Measurements from ENCODE around the gene ZNF606.
"Not testable (repeated sequence)": the region's sequence is repeated elsewhere in the genome, so short reads cannot be mapped to it uniquely, and the experiment has no call there.

The ZNF606 gene

DNA sequence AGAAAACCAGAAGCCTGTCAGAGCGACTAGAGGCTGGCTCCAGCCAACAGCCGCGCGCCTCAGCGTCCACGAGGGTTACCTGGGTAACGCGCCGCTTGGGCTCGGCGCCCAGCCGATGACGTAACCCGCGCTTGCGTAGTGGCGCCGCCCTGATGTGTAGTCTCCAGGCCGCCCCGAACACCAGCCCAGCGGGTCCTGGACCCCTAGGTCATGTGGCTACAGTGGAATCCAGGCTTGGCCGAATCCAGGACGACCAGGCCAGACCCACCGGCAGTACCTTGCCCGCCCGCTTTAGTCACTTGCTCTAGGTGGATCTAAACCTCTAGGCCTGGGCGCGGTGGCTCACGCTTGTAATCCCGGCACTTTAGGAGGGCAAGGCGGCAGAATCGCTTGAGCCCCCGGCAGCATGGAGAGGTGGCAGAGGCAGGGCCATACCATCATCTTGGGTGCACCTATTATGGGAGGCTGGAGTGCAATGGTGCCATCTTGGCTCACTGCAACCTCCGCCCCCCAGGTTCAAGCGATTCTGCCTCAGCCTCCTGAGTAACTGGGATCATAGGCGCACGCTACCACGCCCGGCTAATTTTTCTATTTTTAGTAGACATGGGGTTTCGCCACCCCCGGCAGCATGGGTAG is 7.2 kb upstream of the ZNF606 start:
- DNase-seq = peak in 3 of 5 donors; percentile 34 to 38 (median 35)

DNA sequence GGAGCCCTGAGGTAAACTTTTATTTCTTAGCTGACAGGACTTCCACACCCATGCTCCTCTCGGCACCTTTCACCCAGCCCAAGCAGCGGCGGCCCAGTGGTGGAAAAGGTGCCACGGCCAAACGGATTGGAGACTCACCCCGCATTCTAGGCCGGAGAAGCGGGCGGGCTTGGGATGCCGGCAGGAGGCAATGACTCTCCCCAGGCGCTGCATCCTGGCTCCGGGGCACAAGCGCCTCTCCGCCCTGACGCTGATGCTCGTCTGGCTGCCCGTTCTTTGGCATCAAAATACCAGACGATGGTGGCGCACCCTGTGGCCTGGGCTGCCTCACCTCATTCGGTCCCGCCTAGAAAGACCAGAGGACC is 6.7 kb upstream of the ZNF606 start:
- DNase-seq = no peak

DNA sequence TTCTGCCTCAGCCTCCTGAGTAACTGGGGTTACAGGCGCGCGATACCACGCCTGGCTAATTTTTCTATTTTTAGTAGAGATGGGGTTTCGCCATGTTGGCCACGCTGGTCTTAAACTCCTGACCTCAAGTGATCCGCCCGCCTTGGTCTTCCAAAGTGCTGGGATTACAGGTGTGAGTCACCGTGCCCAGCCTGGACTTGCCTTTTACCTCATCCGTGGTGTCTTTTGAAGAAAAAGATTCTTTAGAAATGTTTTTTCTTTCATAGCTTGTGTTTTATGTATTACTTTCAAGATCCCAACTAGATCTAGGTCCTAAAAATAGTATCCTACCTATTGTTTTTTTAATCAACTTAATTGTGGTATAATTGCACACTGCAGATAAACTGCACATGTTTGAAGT is 6.3 kb upstream of the ZNF606 start:
- not testable (repeated sequence) for DNase-seq

DNA sequence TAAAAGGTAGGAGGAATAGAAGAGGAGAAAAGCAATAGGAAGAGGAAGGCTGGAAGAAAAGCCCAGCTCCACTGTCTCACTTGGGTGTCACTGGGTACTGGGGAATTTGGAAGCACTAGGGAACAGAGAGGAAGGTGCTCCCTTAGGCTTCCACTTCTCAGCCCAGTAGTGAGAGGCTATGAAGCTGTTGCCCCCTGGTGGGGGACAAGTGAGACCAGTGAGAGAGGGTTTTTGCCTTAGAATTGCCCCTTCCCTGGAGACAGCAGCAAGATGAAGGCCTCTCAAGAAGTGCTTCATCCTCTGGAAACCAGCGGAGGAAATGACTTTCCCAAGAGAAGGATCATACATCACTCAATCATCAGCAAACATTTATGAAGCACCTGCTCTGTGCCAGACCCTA is 4.7 kb upstream of the ZNF606 start:
- no peak for DNase-seq

DNA sequence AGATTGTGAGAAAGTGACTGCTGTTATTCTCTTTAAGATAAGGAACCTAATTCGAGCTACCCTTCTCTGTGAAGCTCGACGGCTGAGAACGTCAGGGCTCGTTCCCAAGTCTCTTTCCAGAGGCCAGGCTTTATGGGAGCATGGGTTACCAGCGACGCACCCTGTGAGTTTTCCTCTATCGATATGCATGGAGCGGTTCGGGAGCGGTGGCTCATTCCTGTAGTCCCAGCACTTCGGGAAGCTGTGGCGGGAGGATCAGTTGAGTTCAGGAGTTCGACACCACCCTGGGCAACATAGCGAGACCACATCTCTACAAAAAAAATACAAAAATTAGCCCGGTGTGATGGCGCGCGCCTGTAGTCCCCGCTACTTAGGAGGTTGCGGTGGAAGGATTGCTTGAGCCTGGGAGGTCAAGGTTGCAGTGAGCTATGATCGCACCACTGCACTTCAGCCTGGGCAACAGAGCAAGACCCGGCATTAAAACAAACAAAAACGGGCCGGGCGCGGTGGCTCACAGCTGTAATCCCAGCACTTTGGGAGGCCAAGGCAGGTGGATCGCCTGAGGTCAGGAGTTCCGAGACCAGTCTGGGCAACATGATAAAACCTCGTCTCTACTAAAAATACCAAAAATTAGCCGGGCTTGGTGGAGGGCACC is 681 bp upstream of the ZNF606 start:
- no peak for DNase-seq

DNA sequence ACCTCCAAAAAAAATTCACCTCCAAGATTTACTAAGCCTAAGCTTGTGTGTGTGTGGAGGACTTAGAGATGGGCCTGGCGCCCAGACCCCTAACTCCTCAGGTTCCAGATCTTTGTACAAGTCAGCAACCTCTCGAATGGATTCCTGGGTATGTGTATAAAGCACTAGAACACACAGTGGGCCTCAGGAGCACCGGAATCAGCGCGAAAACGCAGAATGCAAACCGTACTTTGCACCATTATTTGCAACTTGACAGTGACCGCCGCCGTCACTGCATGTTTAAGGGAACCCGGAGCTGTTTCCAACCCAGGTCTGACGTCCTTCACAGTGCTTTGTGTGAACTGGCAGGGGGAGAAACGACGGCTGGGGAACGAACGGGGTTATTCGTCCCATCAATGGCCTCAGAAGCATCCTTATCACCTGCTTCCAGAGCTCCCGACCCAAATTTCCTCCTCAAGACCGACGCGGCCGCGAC is 688 bp downstream of the ZNF606 start:
- DNase-seq = peak in 1 of 5 donors; percentile 8

DNA sequence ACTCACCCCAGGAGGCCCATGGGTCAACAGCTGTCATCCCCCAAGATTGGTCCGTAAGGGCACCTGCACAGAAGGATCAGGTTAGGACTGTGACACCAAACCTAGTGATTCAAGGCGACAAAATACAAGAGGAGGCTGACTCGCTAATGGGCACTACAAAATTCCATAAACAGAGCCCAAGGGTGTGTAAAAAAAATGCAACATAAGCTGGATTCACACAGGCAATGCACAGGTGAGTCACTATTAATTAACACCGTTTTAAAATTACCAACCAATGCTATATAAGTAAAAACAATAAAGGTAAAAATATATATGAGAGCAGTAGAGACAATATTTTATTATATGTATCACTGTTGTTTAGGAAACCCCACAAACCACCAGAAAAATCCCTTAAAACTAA is 1.9 kb downstream of the ZNF606 start:
- no peak for DNase-seq

DNA sequence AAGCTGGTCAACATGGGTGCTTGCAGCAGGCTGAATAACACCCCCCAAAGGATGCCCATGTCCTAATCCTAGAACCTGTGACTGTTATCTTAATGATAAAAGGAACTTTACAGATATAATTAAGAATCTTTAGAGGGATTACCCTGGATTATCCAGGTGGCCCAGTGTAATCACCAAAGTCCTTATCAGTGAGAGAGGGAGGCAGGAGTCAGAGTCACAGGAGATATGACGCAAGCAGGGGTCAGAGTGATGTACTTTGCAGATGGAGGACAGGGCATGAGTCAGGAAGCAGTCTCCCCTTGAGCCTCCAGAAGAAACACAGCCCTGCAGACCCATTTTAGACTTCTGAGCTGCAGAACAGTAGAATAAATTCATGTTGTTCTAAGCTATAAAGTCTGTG is 9.8 kb downstream of the ZNF606 start:
- no peak for DNase-seq

DNA sequence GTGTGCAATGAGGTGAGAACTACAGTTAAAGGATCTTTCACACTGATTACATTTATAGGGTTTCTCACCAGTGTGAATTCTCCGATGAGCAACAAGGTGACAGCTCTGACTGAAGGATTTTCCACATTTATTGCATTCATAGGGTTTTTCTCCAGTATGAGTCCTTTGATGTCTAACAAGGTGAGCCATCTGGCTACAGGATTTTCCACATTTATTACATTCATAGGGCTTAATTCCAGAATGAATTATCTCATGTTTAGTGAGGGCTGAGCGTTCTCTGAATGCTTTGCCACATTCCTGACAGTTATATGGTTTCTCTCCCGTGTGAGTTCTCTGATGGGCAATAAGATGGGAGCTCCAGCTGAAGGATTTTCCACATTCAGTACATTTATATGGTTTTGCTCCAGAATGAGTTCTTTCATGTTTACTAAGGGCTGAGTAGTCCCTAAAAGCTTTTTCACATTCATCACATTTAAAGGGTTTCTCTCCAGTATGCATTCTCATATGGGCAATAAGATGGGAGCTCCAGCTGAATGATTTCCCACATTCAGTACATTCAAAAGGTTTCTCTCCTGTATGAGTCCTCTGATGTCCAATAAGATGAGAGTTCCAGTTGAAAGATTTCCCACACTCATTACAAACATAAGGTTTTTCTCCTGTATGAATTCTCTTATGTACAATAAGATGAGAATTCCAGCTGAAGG is 23.9 kb downstream of the ZNF606 start:
- no peak for DNase-seq

DNA sequence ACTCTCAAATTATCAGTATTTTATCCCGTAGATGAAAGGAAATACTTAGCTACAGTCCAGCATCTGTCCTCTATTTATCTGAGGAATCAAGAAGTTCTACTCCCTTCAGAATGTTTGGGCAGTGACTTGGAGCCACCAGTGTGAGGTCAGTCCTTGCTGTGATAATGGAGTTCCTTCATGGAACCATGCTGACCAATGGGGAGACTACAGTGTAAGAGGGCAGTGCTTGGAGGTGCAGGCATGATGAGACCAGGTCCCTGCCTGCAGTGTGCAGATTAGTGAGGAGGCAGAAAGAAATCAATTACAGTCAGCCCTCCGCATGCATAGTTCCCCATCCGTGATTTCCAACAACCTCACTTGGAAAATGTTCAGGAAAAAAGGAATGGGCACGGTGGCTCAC is 28.2 kb downstream of the ZNF606 start, which contains the start of gene C19orf18:
C19orf18 (minus strand) TSS at position 101 of the 400 bp plus-strand sequence. CDS start 102 bp downstream, outside the sequence.
- DNase-seq = no peak

DNA sequence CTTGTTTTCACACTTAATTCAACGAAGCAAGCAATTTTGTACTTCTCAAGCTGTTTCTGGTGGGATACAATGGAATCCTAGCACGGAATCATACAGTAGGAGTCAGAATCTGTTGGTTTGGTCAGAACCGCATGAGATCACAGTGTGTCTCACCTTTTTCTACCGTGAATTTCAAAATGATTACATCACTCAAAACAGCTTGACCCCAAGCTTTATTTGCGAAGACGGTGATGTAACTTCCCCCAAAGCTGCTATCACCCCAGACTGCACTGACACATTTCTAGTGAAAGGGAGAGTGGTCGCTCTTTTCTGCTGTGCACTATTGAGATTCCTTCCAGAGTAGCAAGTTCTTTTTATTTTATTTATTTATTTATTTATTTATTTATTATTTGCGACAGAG is 37.9 kb downstream of the ZNF606 start:
- DNase-seq = no peak

DNA sequence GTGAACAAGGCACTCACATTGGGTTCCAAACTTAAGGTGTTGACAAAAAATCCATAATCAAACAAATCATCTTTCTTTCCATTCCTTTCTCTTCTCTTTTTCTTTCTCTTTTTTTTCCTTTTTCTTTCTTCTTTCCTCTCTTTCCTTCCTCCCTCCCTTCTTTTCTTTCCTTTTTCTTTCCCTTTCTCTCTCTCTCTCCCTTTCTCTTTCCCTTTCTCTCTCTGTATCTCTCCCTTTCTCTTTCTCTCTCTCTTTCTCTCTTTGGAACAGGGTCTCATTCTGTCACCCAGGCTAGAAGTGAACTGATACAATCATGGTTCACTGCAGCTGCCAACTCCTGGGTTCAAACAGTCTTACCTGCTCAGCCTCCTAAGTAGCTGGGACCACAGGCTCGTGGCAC is 40.8 kb downstream of the ZNF606 start:
- no peak for DNase-seq

DNA sequence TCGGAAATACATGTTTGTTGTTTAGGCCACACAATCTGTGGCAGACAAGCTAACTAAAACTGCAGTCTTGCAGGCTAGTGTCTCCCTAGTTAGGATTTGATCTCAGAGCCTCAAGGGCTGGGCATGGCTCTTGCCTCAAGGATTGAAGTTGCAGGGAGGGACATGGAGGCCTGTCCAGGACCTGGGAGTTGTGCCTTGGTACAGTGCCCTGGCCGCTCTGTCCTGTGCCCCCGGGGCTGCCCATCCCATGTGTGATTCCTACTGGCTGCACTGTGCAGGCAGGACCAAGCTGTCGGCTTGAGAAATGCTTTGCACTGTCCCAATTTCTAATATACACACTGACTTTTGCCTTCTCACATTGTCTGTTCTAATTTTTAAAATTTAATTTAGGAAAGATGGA is 47.6 kb downstream of the ZNF606 start:
- DNase-seq = no peak

DNA sequence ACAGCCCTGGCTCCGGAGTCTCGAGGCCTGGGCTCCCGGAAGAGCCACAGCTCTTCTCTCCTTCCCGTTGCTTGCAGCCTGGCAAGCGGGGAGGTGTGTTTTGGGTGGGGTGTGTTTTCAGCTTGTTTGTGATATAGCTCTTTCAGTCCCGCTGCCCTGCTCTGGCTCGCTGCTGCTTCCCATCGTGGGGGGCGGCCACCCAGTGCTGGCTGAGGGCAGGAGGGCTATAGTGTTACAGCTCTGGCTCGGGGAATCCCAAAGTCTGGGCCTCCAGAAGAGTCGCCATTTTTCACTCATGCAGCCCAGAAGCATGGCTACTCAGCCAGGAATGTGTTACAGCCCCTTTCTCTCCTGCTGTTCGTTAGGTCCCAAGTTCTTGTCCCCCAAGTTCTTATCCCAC is 52.9 kb downstream of the ZNF606 start:
- DNase-seq = no peak

DNA sequence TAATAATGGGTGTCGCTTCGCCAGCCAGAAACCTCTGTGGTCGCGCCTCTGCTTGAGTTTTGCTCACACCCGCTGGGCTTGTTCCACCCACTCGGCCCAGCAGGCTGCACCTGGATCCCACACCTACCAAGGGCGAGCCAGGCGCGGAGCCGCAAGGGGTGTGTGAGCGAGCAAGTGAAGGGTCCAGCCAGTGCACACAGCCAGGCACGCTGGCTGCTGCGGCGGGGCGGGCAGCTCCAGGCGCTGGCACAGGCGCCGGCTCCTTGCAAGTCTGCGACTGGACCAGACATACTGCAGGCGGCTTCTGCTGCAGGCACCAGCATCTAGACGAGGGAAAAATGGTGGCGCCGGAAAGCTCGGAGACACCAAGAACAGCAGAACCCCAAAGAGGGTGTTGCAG is 53.3 kb downstream of the ZNF606 start:
- no peak for DNase-seq

DNA sequence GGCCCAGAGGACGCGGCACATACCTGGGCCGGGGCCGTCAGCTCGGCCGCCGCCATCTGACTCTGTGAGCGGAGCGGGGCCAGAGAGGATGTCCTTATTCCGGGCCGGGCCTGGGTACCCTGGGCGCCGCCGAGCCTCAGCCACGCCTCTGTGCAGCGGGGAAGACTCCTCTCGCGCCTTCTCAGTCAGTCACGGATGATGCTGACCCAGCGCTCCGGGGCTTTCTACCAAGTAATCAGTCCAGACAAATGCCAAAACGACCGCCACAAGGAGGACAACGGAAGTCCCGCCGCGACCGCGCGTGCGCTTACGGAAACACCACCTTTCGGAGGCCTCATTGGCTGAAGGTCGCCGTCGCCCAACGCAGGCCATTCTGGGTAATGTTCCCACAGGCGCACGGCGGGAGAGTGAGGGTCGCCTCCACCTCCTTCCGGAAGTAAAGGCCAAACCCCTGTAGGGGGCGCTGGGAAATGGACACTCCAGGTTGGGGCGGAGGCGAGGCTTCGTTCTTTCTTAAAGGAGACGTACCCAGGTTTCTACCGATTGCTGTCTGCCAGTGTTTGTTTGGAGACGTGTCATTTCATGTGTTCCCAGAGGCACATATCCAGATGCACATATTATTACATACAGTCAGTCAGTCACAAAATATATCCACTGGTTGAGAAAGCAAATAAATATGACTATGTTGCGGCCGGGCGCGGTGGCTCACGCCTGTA is 55.0 kb downstream of the ZNF606 start, which contains the start of gene ZNF256:
ZNF256 (minus strand) TSS at position 288 of the 716 bp plus-strand sequence; CDS start at position 56, 232 bp downstream.
- DNase-seq = peak; percentile 66 to 89 (median 78)

DNA sequence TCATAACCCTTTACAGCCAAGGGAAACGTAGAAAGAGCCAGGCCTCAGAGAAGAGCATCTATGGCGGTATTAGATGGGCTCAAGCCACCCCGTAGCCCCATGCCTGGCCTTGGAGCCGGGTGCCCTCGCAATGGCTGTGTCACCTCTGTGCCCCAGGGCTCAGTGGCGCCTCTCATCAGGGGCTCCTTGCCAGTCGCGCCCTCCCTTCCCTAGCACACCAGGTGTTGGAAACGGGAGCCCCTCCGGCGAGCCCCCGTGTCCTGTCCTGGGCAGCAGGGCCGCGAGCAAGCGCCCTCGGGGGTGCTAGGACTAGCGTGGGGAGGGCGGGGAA is 55.6 kb downstream of the ZNF606 start:
- no peak for DNase-seq

DNA sequence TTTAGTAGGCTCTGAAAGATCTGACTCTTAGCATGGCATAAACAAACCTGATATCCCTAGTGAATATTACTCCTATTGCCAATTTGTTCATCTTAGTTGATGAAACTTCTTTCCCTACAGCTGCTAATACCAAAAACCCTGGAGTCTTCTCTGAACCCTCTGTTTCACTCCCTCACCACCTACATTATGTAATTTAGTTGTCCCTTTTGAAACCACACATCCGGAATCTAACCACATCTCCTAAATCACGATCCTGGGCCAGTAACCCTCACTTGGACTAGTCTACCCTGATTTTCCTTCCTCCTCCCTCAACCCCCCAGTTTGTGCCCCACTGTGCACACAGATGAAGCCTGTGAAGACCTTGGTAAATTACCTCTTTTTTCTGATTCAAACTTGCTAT is 56.3 kb downstream of the ZNF606 start:
- no peak for DNase-seq

DNA sequence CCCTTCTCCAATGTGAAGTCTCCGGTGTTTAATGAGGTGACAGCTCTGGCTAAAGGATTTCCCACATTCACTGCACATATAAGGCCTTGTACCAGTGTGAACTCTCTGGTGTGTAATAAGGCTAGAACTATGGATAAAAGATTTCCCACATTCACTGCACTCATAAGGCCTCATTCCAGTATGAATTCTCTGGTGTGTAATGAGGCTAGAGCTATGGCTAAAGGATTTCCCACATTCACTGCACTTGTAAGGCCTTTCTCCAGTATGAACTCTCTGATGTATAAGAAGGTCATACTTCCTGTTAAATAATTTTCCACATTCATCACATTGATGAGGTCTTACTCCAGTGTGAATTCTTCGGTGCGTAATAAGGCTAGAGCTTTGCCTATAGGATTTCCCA is 61.0 kb downstream of the ZNF606 start:
- DNase-seq = no peak

DNA sequence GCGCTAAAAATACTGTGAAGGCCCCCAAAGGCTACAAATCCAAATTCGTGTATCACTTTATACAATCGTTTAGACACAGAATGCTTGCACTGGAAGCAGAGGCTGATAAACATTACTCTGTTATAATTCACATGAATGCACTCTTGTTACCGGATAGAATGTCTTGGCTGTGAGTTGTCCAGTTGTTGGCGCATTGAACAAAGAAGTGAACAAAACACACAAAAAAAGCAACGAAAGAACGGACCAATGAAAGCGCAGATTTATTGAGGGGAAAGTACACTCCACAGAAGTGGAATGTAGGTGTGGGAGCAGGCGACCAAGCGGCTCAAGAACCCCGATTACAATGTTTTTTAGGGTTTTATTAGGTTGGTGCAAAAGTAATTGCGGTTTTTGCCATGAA is 66.9 kb downstream of the ZNF606 start:
- no peak for DNase-seq

DNA sequence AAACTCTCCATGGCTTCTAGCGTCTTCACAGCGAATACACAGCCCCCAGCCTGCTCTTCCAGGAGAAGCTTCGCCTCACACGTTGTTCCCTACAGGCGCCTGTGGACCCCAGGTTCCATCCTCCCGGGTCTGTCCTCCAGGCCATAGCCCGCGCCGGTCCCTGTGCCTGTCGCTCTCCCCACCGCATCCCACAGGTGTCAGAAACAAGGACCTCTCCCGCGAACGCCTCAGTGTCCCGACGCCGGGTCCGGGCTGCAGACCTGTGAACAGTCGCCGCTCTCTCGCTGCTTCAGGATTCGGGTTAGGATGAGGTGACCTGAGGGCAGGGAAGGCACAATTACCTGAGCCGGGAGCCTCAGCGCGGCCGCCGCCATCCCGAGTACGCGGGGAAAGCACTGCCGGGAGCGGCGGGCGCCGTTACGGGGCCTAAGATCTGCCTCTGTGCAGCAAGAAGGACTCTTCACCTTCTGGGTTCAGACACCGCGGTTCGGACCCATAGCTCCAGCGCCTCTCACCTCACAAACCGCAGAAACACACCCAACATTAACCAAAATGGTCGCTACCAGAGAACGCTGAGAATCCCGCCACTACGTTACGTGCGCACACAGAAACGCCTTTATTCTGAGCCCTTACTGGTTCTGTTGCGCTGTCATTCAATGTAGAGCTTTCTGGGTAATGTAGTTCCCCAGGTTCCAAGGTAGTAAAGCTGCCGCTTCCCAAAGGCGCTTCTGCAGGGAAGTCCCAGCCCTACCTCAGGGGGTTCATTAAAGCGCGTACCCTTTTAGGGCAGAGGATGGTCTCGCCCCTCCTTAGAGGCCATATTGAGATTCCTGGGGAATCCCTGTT is 67.6 kb downstream of the ZNF606 start, which contains the start of gene ZNF418:
ZNF418 (minus strand) TSS at position 583 of the 846 bp plus-strand sequence. CDS start 1,580 bp downstream, outside the sequence.
- DNase-seq = peak in 4 of 5 donors; percentile 17 to 35 (median 30)

DNA sequence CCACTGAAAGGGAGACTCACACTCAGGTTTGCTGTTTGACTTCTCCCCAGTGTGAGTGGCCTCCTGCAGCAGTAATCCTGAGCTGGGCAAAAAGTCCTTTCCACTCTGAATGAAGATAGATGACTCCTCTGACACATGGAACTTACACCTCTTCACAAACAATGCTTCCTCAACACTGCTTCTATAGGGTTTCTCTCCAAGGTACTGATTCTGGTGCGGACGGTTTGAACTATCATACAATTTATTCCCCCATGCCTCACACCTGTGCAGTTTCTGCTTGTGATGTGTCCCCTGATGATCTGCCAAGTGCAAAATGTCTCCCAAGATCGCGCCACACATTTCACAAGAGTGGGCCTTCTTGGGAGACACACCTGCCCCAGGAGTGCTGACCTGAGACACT is 75.0 kb downstream of the ZNF606 start:
- DNase-seq = no peak
